Endothelial cell of umbilical vein (primary cell): ENCODE measurements around the gene GFI1B. TPM values are rescaled to one million over a fixed set of nuclear protein-coding genes. Genes with fewer than 3 reads are reported as not detected.

ENCODE experiments used
- BruUV-seq: library from RNA; stranded (reverse); fragments of 400-500 nt; replicated peaks from 2 replicates; lab custom pipeline; 2021; lab: Mats Ljungman, UMichigan
- CTCF ChIA-PET: fragments of 300-600, 350-600 bp; sonication (Branson Sonifier 250); formaldehyde crosslinking; loops from one replicate; lab custom pipeline; 2021; ENCODE audit warnings: antibody characterized with exemption, inconsistent platforms; lab: Charles Lee
- POLR2A ChIA-PET: fragments of 300-600, 350-600 bp; sonication (Branson Sonifier 250); formaldehyde crosslinking; loops from one replicate; lab custom pipeline; 2021; ENCODE audit warnings: antibody characterized with exemption, inconsistent platforms; lab: Charles Lee
- DNase-seq: peaks from one replicate; pipeline ENCODE4 v3.0.0-alpha.2; 2011; ENCODE audit warnings: low read depth, low spot score
- FAIRE-seq: peaks from 2 replicates; lab custom pipeline; 2011; peaks lifted over from hg19 to GRCh38; lab: Jason Lieb, UNC
- H2AFZ ChIP-seq: 2 replicates; pipeline ENCODE4 v1.6.0; 2012; ENCODE audit warnings: low read depth, low read length, control low read depth, inconsistent platforms
- H3K27ac ChIP-seq: 2 replicates; pipeline ENCODE4 v1.5.1; 2011; ENCODE audit warnings: low read depth, mild to moderate bottlenecking, control low read depth, low read length, moderate library complexity; ENCODE audit not compliant: insufficient read depth
- H3K27me3 ChIP-seq, 2 experiments: 2 replicates each; pipeline versions ENCODE4 v1.6.0 to v1.6.1; 2011; ENCODE audit warnings: low read length in 2 of 2, mixed read lengths in 1 of 2; ENCODE audit not compliant: control insufficient read depth in 2 of 2, insufficient read depth in 2 of 2
- H3K36me3 ChIP-seq, 2 experiments: 2 replicates in 1 of 2; 3 replicates in 1 of 2; pipeline ENCODE4 v1.5.1; 2011; ENCODE audit warnings: low read length in 2 of 2, mild to moderate bottlenecking in 1 of 2, moderate library complexity in 1 of 2; ENCODE audit not compliant: control insufficient read depth in 2 of 2, insufficient read depth in 2 of 2; ENCODE audit errors: extremely low read depth in 1 of 2
- H3K4me1 ChIP-seq: 3 replicates; pipeline ENCODE4 v1.5.1; 2011; ENCODE audit warnings: mild to moderate bottlenecking, low read length; ENCODE audit not compliant: control insufficient read depth, insufficient read depth; ENCODE audit errors: extremely low read depth
- H3K4me2 ChIP-seq: 2 replicates; pipeline ENCODE4 v1.6.1; 2011; ENCODE audit warnings: low read length, control low read depth, mixed read lengths; ENCODE audit not compliant: insufficient read depth
- H3K4me3 ChIP-seq, 3 experiments: fragments of 200-600 bp in 1 of 3; sonication (generic), shearing (Covaris generic) in 1 of 3; replicated peaks in 1 of 3; 2 replicates each; pipeline ENCODE4 v1.5.1; 2011 to 2016; ENCODE audit warnings: control low read depth in 3 of 3, low read length in 3 of 3, mild to moderate bottlenecking in 2 of 3, inconsistent platforms in 1 of 3, low read depth in 1 of 3, moderate library complexity in 1 of 3; ENCODE audit not compliant: insufficient read depth in 1 of 3
- H3K79me2 ChIP-seq: 2 replicates; pipeline ENCODE4 v1.6.0; 2012; ENCODE audit warnings: low read length, inconsistent platforms; ENCODE audit not compliant: control insufficient read depth, insufficient read depth
- H3K9ac ChIP-seq: replicated peaks from 2 replicates; pipeline ENCODE3; 2011; ENCODE audit warnings: low read length, control low read depth; ENCODE audit not compliant: insufficient read depth; ENCODE audit errors: extremely low read depth
- H3K9me1 ChIP-seq: replicated peaks from 3 replicates; pipeline ENCODE4 v1.6.0; 2011; ENCODE audit warnings: mild to moderate bottlenecking, low read length; ENCODE audit not compliant: control insufficient read depth, insufficient read depth; ENCODE audit errors: extremely low read depth
- H3K9me3 ChIP-seq: replicated peaks from 2 replicates; pipeline ENCODE4 v1.5.1; 2012; ENCODE audit warnings: low read length, inconsistent platforms; ENCODE audit not compliant: control insufficient read depth, insufficient read depth
- H4K20me1 ChIP-seq: replicated peaks from 2 replicates; pipeline ENCODE3; 2011; ENCODE audit warnings: mild to moderate bottlenecking, low read length; ENCODE audit not compliant: control insufficient read depth, insufficient read depth; ENCODE audit errors: extremely low read depth
- EZH2 ChIP-seq: IDR thresholded peaks from 2 replicates; pipeline ENCODE4 v1.6.1; 2012; ENCODE audit warnings: borderline replicate concordance, low read depth, mild to moderate bottlenecking, moderate library complexity, low read length, inconsistent platforms; ENCODE audit not compliant: severe bottlenecking
- FOS ChIP-seq: IDR thresholded peaks from 2 replicates; pipeline ENCODE4 v1.6.1; 2011; ENCODE audit warnings: mild to moderate bottlenecking, low read length, moderate library complexity, borderline replicate concordance; ENCODE audit not compliant: insufficient read depth
- GATA2 ChIP-seq: IDR thresholded peaks from 2 replicates; pipeline ENCODE4 v1.7.0; 2011; ENCODE audit warnings: low read depth, mild to moderate bottlenecking, moderate library complexity, mixed read lengths, low read length; ENCODE audit not compliant: insufficient read length, insufficient read depth
- JUN ChIP-seq: IDR thresholded peaks from 2 replicates; pipeline ENCODE4 v1.6.1; 2011; ENCODE audit warnings: borderline replicate concordance, low read depth; ENCODE audit not compliant: insufficient read length, insufficient read depth
- dilution Hi-C: fragments of 300-500 bp; cut with MboI; formaldehyde crosslinking; loops from one replicate; pipeline ENCODE4 v1.15.0; 2019; ENCODE audit warnings: low sequenced_read_pairs; ENCODE audit not compliant: extremely low pct_ligation_motif_present
- intact Hi-C: fragments of 100-400 bp; cut with micrococcal nuclease; formaldehyde crosslinking; loops from one replicate; pipeline ENCODE4 v1.10.0; 2022
- polyA plus RNA-seq, 4 experiments: library from polyadenylated mRNA; depleted of rRNA in 3 of 4; stranded (reverse) in 3 of 4; unstranded in 1 of 4; fragments of >200 nt; gene quantifications; 2 replicates each; pipeline versions ENCODE4 v1.2.1 to v1.2.3, GENCODE V29; 2011 to 2012; ENCODE audit warnings: missing spikeins in 1 of 4
- total RNA-seq: library from RNA; stranded (reverse); gene quantifications from 2 replicates; pipeline ENCODE4 v1.2.3, GENCODE V29; 2021

Gene GFI1B
- total and polyA plus RNA-seq, 2 donors (not counting 3 experiments of a cell fraction or from before 2014, with no cell fraction given): 0.04 TPM; not detected in 1

- Histone ChIP-seq H3K9ac (no peak overlapping the region), H2AFZ (no peak overlapping the region), H3K36me3 (no peaks in the 10 kb centered on the region), H3K4me2 (no peak overlapping the region), H3K4me3 (no peak overlapping the region), H3K4me1 (no peaks in the 10 kb centered on the region), H3K27me3 (peaks cover 9 to 12% of the 10 kb centered on the region in 2 experiments), H3K9me3 (no peaks in the 10 kb centered on the region), H3K27ac (no peak overlapping the region), H4K20me1 (no peaks in the 10 kb centered on the region), H3K79me2 (no peaks in the 10 kb centered on the region), H3K9me1 (no peaks in the 10 kb centered on the region)
- BruUV-seq: no TSS peak
- POLR2A ChIA-PET: no interaction called here
- CTCF ChIA-PET: interaction anchor here (0.6 to 2.0 kb wide), 7 partner anchors 9 to 485 kb away, joined by 3 to 5 read pairs (median 3); no protein-coding TSS in a partner anchor
- FAIRE-seq (no peak), DNase-seq (no peak)
- dilution Hi-C loops: no loop called here
- intact Hi-C loops: loop anchor here (10.0 kb wide), 1 partner anchor 169 kb away; no protein-coding TSS in a partner anchor
- TF ChIP-seq JUN (no peak), GATA2 (no peak)
These were observed 4.8 kb upstream of the GFI1B start for GRCh38 chr9:132973713-132974112.

- Histone ChIP-seq H3K4me1 (no peaks in the 10 kb centered on the region), H2AFZ (no peak overlapping the region), H3K4me2 (no peak overlapping the region), H3K4me3 (no peak overlapping the region), H3K9me3 (no peaks in the 10 kb centered on the region), H3K9ac (no peak overlapping the region), H3K9me1 (no peaks in the 10 kb centered on the region), H3K36me3 (no peaks in the 10 kb centered on the region), H3K27me3 (peaks cover 23 to 28% of the 10 kb centered on the region in 2 experiments), H3K79me2 (no peaks in the 10 kb centered on the region), H4K20me1 (no peaks in the 10 kb centered on the region), H3K27ac (no peak overlapping the region)
- CTCF ChIA-PET: interaction anchor here (2.2 kb wide), 1 partner anchor 46 kb away, joined by 7 read pairs; no protein-coding TSS in a partner anchor
- no peak for TF ChIP-seq EZH2
- TF ChIP-seq FOS: no peak
- no TSS peak for BruUV-seq
- DNase-seq (no peak), FAIRE-seq (no peak)
- intact Hi-C loops: loop anchor here (10.0 kb wide), 1 partner anchor 171 kb away; no protein-coding TSS in a partner anchor
- POLR2A ChIA-PET: no interaction called here
- dilution Hi-C loops: no loop called here
These were observed 2.5 kb upstream of the GFI1B start for GRCh38 chr9:132975961-132976360.
